Esophagus squamous epithelium (tissue), 5 donors: ENCODE data around the gene APCDD1. TPM values are rescaled to one million over a fixed set of nuclear protein-coding genes. Genes with fewer than 3 reads are reported as not detected.
A peak's percentile ranks its signal among the peaks of the same experiment; 100 is the strongest.

ENCODE experiments used
- DNase-seq: peaks from one replicate; lab custom pipeline; 2025; lab: John Stamatoyannopoulos, UW
- H3K27ac ChIP-seq, 4 donors: fragments of 200-600 bp; sonication (generic); one replicate each; pipeline ENCODE4 v1.5.1; 2016 to 2019; ENCODE audit warnings: mild to moderate bottlenecking in 1 of 4
- H3K27me3 ChIP-seq, 4 donors: fragments of 200-600 bp; sonication (generic); 1 replicate in 3 of 4; 2 replicates in 1 of 4; pipeline versions ENCODE4 v1.5.1 to v1.6.0; 2017 to 2021; ENCODE audit warnings: antibody characterized with exemption in 1 of 4
- H3K36me3 ChIP-seq, 3 donors: fragments of 200-600 bp; sonication (generic); one replicate each; pipeline ENCODE4 v1.5.1; 2016 to 2019
- H3K4me1 ChIP-seq, 3 donors: fragments of 200-600 bp; sonication (generic); one replicate each; pipeline ENCODE4 v1.5.1; 2017 to 2019
- H3K4me3 ChIP-seq, 4 donors: fragments of 200-600 bp; sonication (generic); 1 replicate in 3 of 4; 2 replicates in 1 of 4; pipeline ENCODE4 v1.5.1; 2016 to 2019; ENCODE audit warnings: mild to moderate bottlenecking in 2 of 4, moderate library complexity in 1 of 4
- H3K9me3 ChIP-seq, 3 donors: fragments of 200-600 bp; sonication (generic); one replicate each; pipeline ENCODE4 v1.5.1; 2016 to 2019
- POLR2A ChIP-seq, 4 donors: fragments of 450-650 bp; IDR thresholded peaks; one replicate each; pipeline ENCODE4 v1.6.1; 2017; ENCODE audit warnings: antibody characterized with exemption in 4 of 4, mild to moderate bottlenecking in 4 of 4, moderate library complexity in 3 of 4
- WGBS, 2 donors: methylation state at CpG; one replicate each; pipeline ENCODE4 v1.1.5; 2018; 5-methylcytosine and 5-hydroxymethylcytosine counted together
- intact Hi-C: fragments of 100-400 bp; cut with DNase I; formaldehyde crosslinking; loops from one replicate; pipeline ENCODE4 v1.15.0; 2022
- total RNA-seq, 4 donors: library from RNA; depleted of rRNA; stranded (reverse); fragments of >200 nt; gene quantifications; one replicate each; pipeline ENCODE4 v1.1.0, GENCODE V29; 2016
- TF ChIP-seq, protein P1 (sequence below), 6 experiments: fragments of 450-650 bp in 4 of 6; fragments of 200-600 bp in 2 of 6; sonication (generic) in 2 of 6; IDR thresholded peaks; one replicate each; pipeline ENCODE4 v1.5.1; 2016 to 2019; ENCODE audit warnings: antibody characterized with exemption in 6 of 6, mild to moderate bottlenecking in 4 of 6, moderate library complexity in 4 of 6
- donor health status: DM: yes; HTN: yes; CAD: no.

APCDD1 gene
- total RNA-seq, 4 donors from 2014 or later: 16.5 to 76.5 (median 41.4) TPM

DNA sequence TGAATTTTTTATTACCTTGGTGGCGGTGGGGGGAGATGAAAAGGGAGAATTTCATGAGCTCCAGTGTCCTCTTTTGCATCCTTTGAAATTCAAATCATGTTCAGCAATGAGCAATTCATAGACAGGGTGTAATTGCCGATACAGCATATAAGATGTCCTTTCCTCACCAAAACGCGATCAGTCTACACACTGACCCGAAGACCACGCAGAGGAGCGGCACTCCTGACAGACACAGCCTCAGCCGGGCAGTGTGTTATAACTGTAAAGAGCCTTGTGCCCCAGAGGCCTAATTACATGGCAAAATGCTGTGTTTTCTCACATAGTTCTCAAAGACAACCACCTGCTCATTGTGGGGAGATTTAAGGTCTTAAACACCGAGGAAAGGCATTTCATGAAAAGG is 38.4 kb upstream of the APCDD1 start:
- Histone ChIP-seq H3K9me3 (no peaks in the 10 kb centered on the region), H3K4me1 (peaks cover 10 to 76% (median 24%) of the 10 kb centered on the region in 3 donors), H3K4me3 (no peak overlapping the region), H3K36me3 (no peaks in the 10 kb centered on the region), H3K27me3 (no peaks in the 10 kb centered on the region), H3K27ac (peak overlapping the region in 2 of 4 donors; percentile 66 to 77)
- no peak for TF ChIP-seq POLR2A (IDR thresholded peaks at IDR 0.05)
- TF ChIP-seq, protein P1, sequence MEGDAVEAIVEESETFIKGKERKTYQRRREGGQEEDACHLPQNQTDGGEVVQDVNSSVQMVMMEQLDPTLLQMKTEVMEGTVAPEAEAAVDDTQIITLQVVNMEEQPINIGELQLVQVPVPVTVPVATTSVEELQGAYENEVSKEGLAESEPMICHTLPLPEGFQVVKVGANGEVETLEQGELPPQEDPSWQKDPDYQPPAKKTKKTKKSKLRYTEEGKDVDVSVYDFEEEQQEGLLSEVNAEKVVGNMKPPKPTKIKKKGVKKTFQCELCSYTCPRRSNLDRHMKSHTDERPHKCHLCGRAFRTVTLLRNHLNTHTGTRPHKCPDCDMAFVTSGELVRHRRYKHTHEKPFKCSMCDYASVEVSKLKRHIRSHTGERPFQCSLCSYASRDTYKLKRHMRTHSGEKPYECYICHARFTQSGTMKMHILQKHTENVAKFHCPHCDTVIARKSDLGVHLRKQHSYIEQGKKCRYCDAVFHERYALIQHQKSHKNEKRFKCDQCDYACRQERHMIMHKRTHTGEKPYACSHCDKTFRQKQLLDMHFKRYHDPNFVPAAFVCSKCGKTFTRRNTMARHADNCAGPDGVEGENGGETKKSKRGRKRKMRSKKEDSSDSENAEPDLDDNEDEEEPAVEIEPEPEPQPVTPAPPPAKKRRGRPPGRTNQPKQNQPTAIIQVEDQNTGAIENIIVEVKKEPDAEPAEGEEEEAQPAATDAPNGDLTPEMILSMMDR (IDR thresholded peaks at IDR 0.05): no peak
- intact Hi-C loops: no loop called here
- no peak for DNase-seq
- 74 to 87% methylated on average over 9 of the region's 9 CpGs for WGBS, 2 donors

DNA sequence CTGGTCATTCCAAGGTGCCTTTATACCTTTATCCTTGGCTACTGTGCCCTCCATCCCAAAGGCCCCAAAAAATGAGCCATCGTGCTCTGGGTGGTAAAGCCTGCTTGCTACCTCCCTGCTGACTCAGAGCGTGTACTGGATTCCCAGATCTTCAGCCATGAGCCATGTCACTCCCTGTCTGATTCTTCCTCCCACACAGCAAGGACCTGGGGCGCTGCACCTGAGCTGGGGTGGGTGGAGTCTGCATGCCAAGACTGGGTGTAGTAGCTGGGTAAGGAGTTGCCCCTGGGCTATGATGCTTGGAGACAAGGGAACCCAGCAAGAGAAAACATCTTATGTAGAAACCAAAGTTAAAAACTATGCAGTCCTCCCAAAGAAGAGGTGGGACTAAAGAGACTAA is 37.2 kb upstream of the APCDD1 start:
- Histone ChIP-seq H3K27ac (peak overlapping the region; percentile 62 to 79 (median 72)), H3K4me3 (no peak overlapping the region), H3K27me3 (no peaks in the 10 kb centered on the region), H3K9me3 (no peaks in the 10 kb centered on the region), H3K4me1 (peaks cover 5 to 76% (median 23%) of the 10 kb centered on the region in 3 donors), H3K36me3 (no peaks in the 10 kb centered on the region)
- intact Hi-C loops: no loop called here
- TF ChIP-seq POLR2A (IDR thresholded peaks at IDR 0.05): no peak
- WGBS, 2 donors: 29 to 30% methylated on average over 1 to 2 of the region's 3 CpGs
- DNase-seq: no peak

DNA sequence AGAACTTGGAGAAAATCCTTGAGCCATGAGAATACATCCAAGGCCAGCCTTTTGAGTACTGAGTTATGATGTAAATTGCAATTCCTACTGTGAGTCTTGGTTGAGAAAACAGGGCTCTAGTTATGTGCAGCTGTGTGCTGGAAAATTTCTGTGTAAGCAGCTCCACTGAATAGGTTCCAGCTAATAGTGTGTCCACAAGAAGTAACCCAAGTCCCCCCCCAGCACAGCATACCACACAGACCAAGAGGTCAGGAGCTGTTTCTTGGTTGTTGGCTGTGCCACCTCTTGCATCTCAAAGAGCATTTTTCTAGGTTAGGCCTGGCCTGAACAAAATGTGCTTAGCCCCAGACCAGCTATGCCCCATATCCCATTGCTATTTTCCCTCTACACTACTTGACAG is 36.8 kb upstream of the APCDD1 start:
- Histone ChIP-seq H3K27me3 (no peaks in the 10 kb centered on the region), H3K9me3 (no peaks in the 10 kb centered on the region), H3K36me3 (no peaks in the 10 kb centered on the region), H3K4me3 (no peak overlapping the region), H3K4me1 (peaks cover 5 to 76% (median 21%) of the 10 kb centered on the region in 3 donors), H3K27ac (peak overlapping the region; percentile 48 to 77 (median 64))
- no peak for DNase-seq
- no peak for TF ChIP-seq POLR2A (IDR thresholded peaks at IDR 0.05)
- TF ChIP-seq, protein P1 (IDR thresholded peaks at IDR 0.05): no peak
- intact Hi-C loops: no loop called here

DNA sequence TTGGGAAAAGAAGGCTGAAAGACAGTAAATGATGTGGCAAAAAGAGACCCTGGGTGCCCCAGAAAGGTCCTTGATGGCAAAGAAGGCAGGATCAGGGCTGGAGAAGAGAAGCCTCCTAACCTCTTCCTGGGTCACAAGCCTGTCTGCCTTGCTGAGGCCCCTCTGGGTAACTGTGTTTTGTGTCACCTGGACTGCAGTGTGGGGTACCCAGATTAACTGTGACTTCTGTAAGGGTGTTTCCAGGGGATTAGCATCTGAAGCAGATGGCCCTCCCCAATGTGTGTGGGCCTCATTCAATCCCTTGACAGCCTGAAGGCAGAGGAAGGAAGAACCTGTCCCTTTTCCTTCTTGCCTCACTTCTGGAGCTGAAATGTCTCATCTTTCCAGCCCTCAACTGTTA is 35.6 kb upstream of the APCDD1 start:
- no peak for DNase-seq
- H3K36me3 ChIP-seq: no peaks in the 10 kb centered on the region
- H3K27me3 ChIP-seq: no peaks in the 10 kb centered on the region
- no peak overlapping the region for H3K4me3 ChIP-seq
- peaks cover 5 to 67% (median 20%) of the 10 kb centered on the region in 3 donors for H3K4me1 ChIP-seq
- TF ChIP-seq POLR2A (IDR thresholded peaks at IDR 0.05): no peak
- TF ChIP-seq, protein P1 (IDR thresholded peaks at IDR 0.05): no peak
- no peaks in the 10 kb centered on the region for H3K9me3 ChIP-seq
- H3K27ac ChIP-seq: peak overlapping the region in 3 of 4 donors; percentile 16 to 66 (median 48)
- intact Hi-C loops: no loop called here

DNA sequence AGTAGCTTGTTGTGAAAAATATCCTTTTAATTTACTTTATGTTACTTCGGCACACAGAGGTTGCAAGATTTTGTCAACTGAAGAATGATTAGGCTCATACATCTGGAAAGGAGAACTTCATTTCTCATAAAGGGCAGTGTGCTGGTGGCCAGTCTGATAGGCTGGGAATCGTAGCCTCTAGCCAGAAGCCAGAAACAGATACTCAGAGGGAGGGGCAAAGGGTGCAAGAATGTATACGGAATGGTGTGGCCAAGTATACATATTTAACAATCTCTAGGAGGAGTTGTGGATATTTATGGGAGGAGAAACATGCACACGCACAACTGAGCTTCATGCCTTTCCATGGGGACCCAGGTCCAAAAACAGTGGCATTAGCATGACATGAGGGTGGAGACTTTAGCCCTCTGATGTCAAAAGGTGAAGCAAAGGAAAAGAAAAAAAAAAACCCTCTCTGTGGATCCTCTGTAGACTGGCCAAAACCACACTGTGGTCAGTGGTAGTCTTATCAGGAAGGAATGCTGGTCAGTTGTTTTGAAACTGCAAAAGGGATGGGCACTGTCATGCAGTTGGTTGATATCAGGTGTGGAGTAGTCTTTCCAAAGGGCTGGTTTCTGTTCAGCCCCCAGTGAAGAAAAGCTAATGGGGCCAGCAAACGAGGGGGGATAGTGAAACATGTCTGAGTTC is 34.9 kb upstream of the APCDD1 start:
- 88 to 90% methylated on average over 5 of the region's 5 CpGs for WGBS, 2 donors
- TF ChIP-seq POLR2A (IDR thresholded peaks at IDR 0.05): no peak
- TF ChIP-seq, protein P1 (IDR thresholded peaks at IDR 0.05): no peak
- H3K27ac ChIP-seq: peak overlapping the region in 2 of 4 donors; percentile 0 to 48
- H3K9me3 ChIP-seq: no peaks in the 10 kb centered on the region
- no peaks in the 10 kb centered on the region for H3K36me3 ChIP-seq
- intact Hi-C loops: no loop called here
- H3K27me3 ChIP-seq: no peaks in the 10 kb centered on the region
- peaks cover 5 to 67% (median 23%) of the 10 kb centered on the region in 3 donors for H3K4me1 ChIP-seq
- no peak overlapping the region for H3K4me3 ChIP-seq
- no peak for DNase-seq
